ENCODE data around the gene C2CD2.

- TF ChIP-seq FOXP2 (optimal IDR thresholded peaks at IDR 0.05; ENCODE audit: borderline replicate concordance, extremely low read depth, extremely low read length, insufficient read depth) (no peak), TAF1 (IDR thresholded peaks at IDR 0.05; ENCODE audit: borderline replicate concordance, insufficient read depth, low read length) (no peak), POLR2AphosphoS5 (IDR thresholded peaks at IDR 0.05; ENCODE audit: low read depth, low read length) (no peak)
Measured at GRCh38 chr21:41897700-41898099, 56.1 kb downstream of the C2CD2 start.

Data from PFSK-1 (cell line).